Loucy (cell line): ENCODE results near the gene SOBP.

Experiments used
- H2AFZ ChIP-seq: fragments of 200-600 bp; sonication (generic); 2 replicates; pipeline ENCODE4 v1.6.0; 2016; ENCODE audit warnings: antibody characterized with exemption, mild to moderate bottlenecking, low read length, moderate library complexity
- H3F3A ChIP-seq: fragments of 200-600 bp; 2 replicates; pipeline ENCODE4 v1.6.0; 2016; ENCODE audit warnings: antibody characterized with exemption, low read depth, mild to moderate bottlenecking
- H3K27me3 ChIP-seq: fragments of 200-600 bp; sonication (generic); 2 replicates; pipeline ENCODE4 v1.6.1; 2014; ENCODE audit warnings: low read length, mild to moderate bottlenecking; ENCODE audit not compliant: insufficient read depth, poor library complexity, severe bottlenecking
- H3K36me3 ChIP-seq: fragments of 200-600 bp; sonication (generic); 2 replicates; pipeline ENCODE4 v1.6.1; 2016; ENCODE audit warnings: low read length; ENCODE audit not compliant: insufficient read depth
- H3K4me1 ChIP-seq: fragments of 200-600 bp; sonication (generic); 2 replicates; pipeline ENCODE4 v1.5.1; 2014; ENCODE audit warnings: low read length, mild to moderate bottlenecking; ENCODE audit not compliant: insufficient read depth, poor library complexity, severe bottlenecking
- H3K4me2 ChIP-seq: fragments of 200-600 bp; sonication (generic); 2 replicates; pipeline ENCODE4 v1.6.0; 2014; ENCODE audit warnings: antibody characterized with exemption, low read length, low read depth, mild to moderate bottlenecking; ENCODE audit not compliant: poor library complexity, severe bottlenecking
- H3K4me3 ChIP-seq: fragments of 200-600 bp; sonication (generic); 2 replicates; pipeline ENCODE4 v1.5.1; 2014; ENCODE audit warnings: low read length, mild to moderate bottlenecking, mixed read lengths; ENCODE audit not compliant: poor library complexity, severe bottlenecking
- H3K79me2 ChIP-seq: fragments of 200-600 bp; sonication (generic); 2 replicates; pipeline ENCODE4 v1.6.1; 2014; ENCODE audit warnings: low read length; ENCODE audit not compliant: insufficient read depth
- H3K9ac ChIP-seq: fragments of 200-600 bp; sonication (generic); 2 replicates; pipeline ENCODE4 v1.6.0; 2014; ENCODE audit warnings: mild to moderate bottlenecking, low read depth, low read length, moderate library complexity; ENCODE audit not compliant: poor library complexity, severe bottlenecking
- H3K9me2 ChIP-seq: fragments of 200-600 bp; sonication (generic); replicated peaks from 2 replicates; pipeline ENCODE4 v1.6.1; 2016; ENCODE audit warnings: low read depth, low read length, mixed read lengths
- H3K9me3 ChIP-seq: fragments of 200-600 bp; sonication (generic); 2 replicates; pipeline ENCODE4 v1.6.1; 2014; ENCODE audit warnings: mild to moderate bottlenecking, antibody characterized with exemption, low read length, low read depth; ENCODE audit not compliant: insufficient read depth
- H4K20me1 ChIP-seq: fragments of 200-600 bp; sonication (generic); 2 replicates; pipeline ENCODE4 v1.6.0; 2014; ENCODE audit warnings: antibody characterized with exemption, low read length, mild to moderate bottlenecking; ENCODE audit not compliant: insufficient read depth, poor library complexity, severe bottlenecking
- CTCF ChIP-seq: fragments of 200-600 bp; sonication (generic); conservative IDR thresholded peaks from 2 replicates; pipeline ENCODE4 v1.5.1; 2014; ENCODE audit warnings: mild to moderate bottlenecking, antibody characterized with exemption, low read length
- EZH2phosphoT487 ChIP-seq: fragments of 200-600 bp; IDR thresholded peaks from 2 replicates; pipeline ENCODE4 v1.6.1; 2018; ENCODE audit warnings: antibody characterized with exemption, mild to moderate bottlenecking, moderate library complexity, borderline replicate concordance

The SOBP gene

DNA sequence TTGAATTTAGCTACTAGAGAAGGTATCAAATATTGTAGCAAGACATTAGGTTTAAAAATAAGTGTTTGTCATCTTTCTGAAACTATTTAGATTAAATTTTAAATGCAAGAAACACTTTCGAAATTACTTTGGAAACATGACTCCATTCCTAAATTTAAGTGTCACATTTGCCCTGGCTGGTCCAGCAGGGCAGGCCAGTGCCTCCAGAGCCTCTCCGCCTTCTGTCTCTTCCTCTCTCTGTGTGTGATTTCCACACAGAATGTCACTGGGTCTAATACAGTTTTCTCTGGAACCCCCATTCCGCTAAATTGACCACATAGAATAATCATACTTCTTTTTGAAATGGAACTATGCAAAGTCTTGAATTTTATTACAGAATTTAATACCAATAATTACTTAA, 111.5 kb downstream of the SOBP start:
- Histone ChIP-seq H3K4me2 (no peak overlapping the region), H3K9ac (no peak overlapping the region), H4K20me1 (no peaks in the 10 kb centered on the region), H3K27me3 (no peaks in the 10 kb centered on the region), H3K4me1 (peaks cover 61% of the 10 kb centered on the region), H3K9me2 (no peaks in the 10 kb centered on the region), H2AFZ (no peak overlapping the region), H3K36me3 (no peaks in the 10 kb centered on the region), H3F3A (no peaks in the 10 kb centered on the region), H3K4me3 (no peak overlapping the region), H3K9me3 (no peaks in the 10 kb centered on the region), H3K79me2 (no peaks in the 10 kb centered on the region)
- TF ChIP-seq CTCF (no peak), EZH2phosphoT487 (no peak)

DNA sequence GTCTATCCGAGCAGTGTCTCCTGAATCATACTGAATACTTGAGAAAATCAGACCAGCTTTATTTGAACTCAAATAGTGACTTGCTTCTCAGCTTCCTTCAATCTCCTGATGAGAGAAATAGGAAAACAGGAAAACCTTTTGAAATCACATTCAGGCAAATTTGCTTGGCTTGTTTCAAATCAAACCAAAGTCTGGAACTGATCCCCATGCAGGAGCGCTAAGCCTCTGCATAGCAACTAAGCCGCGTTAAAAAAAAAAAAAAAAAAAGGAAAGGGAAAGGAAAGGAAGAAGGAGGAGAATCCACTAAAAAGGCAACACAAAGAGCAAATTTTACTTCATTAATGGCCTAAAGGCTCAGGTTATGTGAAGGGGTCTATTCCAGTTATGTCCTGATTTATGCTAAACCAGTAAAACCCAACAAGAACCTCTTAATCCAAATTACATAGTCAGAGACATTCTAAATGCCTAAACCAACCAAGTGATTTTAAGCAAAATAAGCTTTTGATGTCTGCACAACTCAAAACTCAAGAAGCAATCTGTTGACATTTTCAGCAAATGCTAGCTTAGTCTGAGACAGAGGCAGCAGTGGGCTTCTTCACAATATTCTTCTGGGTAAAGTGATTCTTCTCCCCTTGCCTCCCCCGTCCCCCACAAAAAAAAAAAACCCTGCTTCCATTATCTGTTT, 112.5 kb downstream of the SOBP start:
- Histone ChIP-seq H3F3A (no peaks in the 10 kb centered on the region), H2AFZ (no peak overlapping the region), H3K79me2 (no peaks in the 10 kb centered on the region), H3K27me3 (no peaks in the 10 kb centered on the region), H3K4me3 (no peak overlapping the region), H3K9me2 (no peaks in the 10 kb centered on the region), H3K36me3 (no peaks in the 10 kb centered on the region), H3K4me2 (peak overlapping the region; percentile 25), H3K4me1 (peaks cover 61% of the 10 kb centered on the region), H4K20me1 (no peaks in the 10 kb centered on the region), H3K9me3 (no peaks in the 10 kb centered on the region), H3K9ac (no peak overlapping the region)
- TF ChIP-seq EZH2phosphoT487 (no peak), CTCF (no peak)

DNA sequence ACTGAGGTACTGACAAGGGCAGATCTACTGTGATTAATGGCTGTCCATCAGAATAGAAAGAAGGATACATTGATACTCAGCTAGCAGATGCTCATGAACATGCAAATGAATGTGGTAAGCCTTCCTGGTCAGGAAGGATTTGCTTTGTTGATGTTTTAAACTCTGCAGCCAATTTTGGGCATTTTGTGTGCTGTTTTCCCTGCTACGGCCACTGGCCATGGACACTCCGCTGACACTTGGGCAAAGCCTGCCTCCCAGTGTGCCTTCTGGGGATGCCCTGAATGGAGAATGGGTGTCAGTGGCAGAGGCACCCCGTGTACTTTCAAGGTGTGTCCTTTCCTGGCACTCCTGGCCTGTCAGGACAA, 113.1 kb downstream of the SOBP start:
- H2AFZ ChIP-seq: no peak overlapping the region
- H3K9me2 ChIP-seq: no peaks in the 10 kb centered on the region
- no peak overlapping the region for H3K9ac ChIP-seq
- H4K20me1 ChIP-seq: no peaks in the 10 kb centered on the region
- H3K36me3 ChIP-seq: no peaks in the 10 kb centered on the region
- H3K9me3 ChIP-seq: no peaks in the 10 kb centered on the region
- H3K4me3 ChIP-seq: no peak overlapping the region
- no peaks in the 10 kb centered on the region for H3K27me3 ChIP-seq
- peak overlapping the region; percentile 25 for H3K4me2 ChIP-seq
- peaks cover 59% of the 10 kb centered on the region for H3K4me1 ChIP-seq
- TF ChIP-seq CTCF (no peak), EZH2phosphoT487 (no peak)
- no peaks in the 10 kb centered on the region for H3K79me2 ChIP-seq
- H3F3A ChIP-seq: no peaks in the 10 kb centered on the region
